A673 (cell line): Measurements from ENCODE around the gene C17orf67. TPM values are rescaled to one million over a fixed set of nuclear protein-coding genes. Genes with fewer than 3 reads are reported as not detected.

Source experiments
- BruUV-seq: library from RNA; stranded (reverse); fragments of 400-500 nt; replicated peaks from 2 replicates; lab custom pipeline; 2021; lab: Mats Ljungman, UMichigan
- CTCF ChIA-PET: fragments of 300-600 bp; sonication (Branson Sonifier 250); formaldehyde crosslinking; loops from one replicate; lab custom pipeline; 2022; ENCODE audit warnings: antibody characterized with exemption; lab: Charles Lee
- POLR2A ChIA-PET: fragments of 300-600 bp; sonication (Branson Sonifier 250); formaldehyde crosslinking; loops from one replicate; lab custom pipeline; 2022; ENCODE audit warnings: antibody characterized with exemption; ENCODE audit not compliant: low non-redundant PET; lab: Charles Lee
- DNase-seq: peaks from one replicate; pipeline ENCODE4 v3.0.0-alpha.2; 2015; ENCODE audit warnings: low spot score
- H3K27ac ChIP-seq: fragments of 200-600 bp; sonication (generic); 2 replicates; pipeline ENCODE4 v1.5.1; 2016; ENCODE audit warnings: mixed run types, low read depth, mild to moderate bottlenecking, mixed read lengths, antibody characterized with exemption, low read length; ENCODE audit not compliant: poor library complexity, severe bottlenecking
- H3K27me3 ChIP-seq: fragments of 200-600 bp; sonication (generic); replicated peaks from 2 replicates; pipeline ENCODE4 v1.6.1; 2017; ENCODE audit warnings: mixed run types, low read depth, mild to moderate bottlenecking, mixed read lengths, antibody characterized with exemption, low read length; ENCODE audit not compliant: insufficient read depth, poor library complexity
- H3K36me3 ChIP-seq: fragments of 200-600 bp; sonication (generic); 2 replicates; pipeline ENCODE4 v1.6.1; 2016; ENCODE audit warnings: mixed run types, mild to moderate bottlenecking, mixed read lengths, antibody characterized with exemption, low read length; ENCODE audit not compliant: insufficient read depth, poor library complexity, severe bottlenecking
- H3K4me1 ChIP-seq: fragments of 200-600 bp; sonication (generic); 2 replicates; pipeline ENCODE4 v1.6.1; 2017; ENCODE audit warnings: mixed run types, mild to moderate bottlenecking, mixed read lengths, antibody characterized with exemption, low read length; ENCODE audit not compliant: insufficient read depth, poor library complexity, severe bottlenecking
- H3K4me3 ChIP-seq: fragments of 200-600 bp; sonication (generic); 2 replicates; pipeline ENCODE4 v1.5.1; 2016; ENCODE audit warnings: low read depth, mixed run types, mild to moderate bottlenecking, mixed read lengths, low read length; ENCODE audit not compliant: poor library complexity, severe bottlenecking
- H3K9me3 ChIP-seq: fragments of 200-600 bp; sonication (generic); 2 replicates; pipeline ENCODE4 v1.6.1; 2016; ENCODE audit warnings: mixed run types, low read depth, mild to moderate bottlenecking, mixed read lengths, antibody characterized with exemption, low read length; ENCODE audit not compliant: poor library complexity, severe bottlenecking
- EZH2 ChIP-seq: fragments of 200-600 bp; sonication (generic); IDR thresholded peaks from 2 replicates; pipeline ENCODE4 v1.6.1; 2017; ENCODE audit warnings: borderline replicate concordance, low read depth, mild to moderate bottlenecking, mixed read lengths, antibody characterized with exemption, low read length; ENCODE audit not compliant: poor library complexity, severe bottlenecking
- intact Hi-C: fragments of 100-400 bp; cut with micrococcal nuclease; formaldehyde crosslinking; loops from one replicate; pipeline ENCODE4 v1.10.0; 2022; ENCODE audit not compliant: unreplicated experiment
- total RNA-seq: library from RNA; stranded (reverse); gene quantifications from 2 replicates; pipeline ENCODE4 v1.2.3, GENCODE V29; 2021
- TF ChIP-seq, protein P1 (sequence below): fragments of 300-800, 200-600 bp; sonication (generic); conservative IDR thresholded peaks from 2 replicates; pipeline ENCODE4 v1.5.1; 2017; ENCODE audit warnings: low read depth, mild to moderate bottlenecking, antibody characterized with exemption, low read length, moderate library complexity, mixed read lengths

C17orf67 gene
- total RNA-seq, 1 experiment from 2014 or later, result 2.7 TPM

DNA sequence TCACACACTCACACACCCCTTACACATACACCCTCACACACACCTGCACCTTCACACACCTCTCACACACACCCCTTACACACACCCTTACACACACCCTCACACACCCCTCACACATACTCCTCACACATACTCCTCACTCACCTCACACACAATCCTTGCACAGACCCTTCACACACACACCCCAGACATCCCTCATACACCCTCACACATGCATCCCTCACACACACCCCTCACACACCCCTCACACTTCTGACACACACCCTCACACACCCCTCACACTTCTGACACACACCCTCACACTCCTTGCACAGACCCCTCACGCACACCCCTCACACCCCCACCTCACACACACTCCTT, 23.9 kb downstream of the C17orf67 start:
- no peak overlapping the region for H3K4me3 ChIP-seq
- ChIA-PET POLR2A (no interaction called here), CTCF (no interaction called here)
- H3K27me3 ChIP-seq, result no peaks in the 10 kb centered on the region
- DNase-seq, result no peak
- TF ChIP-seq EZH2, result no peak
- TF ChIP-seq, protein P1, sequence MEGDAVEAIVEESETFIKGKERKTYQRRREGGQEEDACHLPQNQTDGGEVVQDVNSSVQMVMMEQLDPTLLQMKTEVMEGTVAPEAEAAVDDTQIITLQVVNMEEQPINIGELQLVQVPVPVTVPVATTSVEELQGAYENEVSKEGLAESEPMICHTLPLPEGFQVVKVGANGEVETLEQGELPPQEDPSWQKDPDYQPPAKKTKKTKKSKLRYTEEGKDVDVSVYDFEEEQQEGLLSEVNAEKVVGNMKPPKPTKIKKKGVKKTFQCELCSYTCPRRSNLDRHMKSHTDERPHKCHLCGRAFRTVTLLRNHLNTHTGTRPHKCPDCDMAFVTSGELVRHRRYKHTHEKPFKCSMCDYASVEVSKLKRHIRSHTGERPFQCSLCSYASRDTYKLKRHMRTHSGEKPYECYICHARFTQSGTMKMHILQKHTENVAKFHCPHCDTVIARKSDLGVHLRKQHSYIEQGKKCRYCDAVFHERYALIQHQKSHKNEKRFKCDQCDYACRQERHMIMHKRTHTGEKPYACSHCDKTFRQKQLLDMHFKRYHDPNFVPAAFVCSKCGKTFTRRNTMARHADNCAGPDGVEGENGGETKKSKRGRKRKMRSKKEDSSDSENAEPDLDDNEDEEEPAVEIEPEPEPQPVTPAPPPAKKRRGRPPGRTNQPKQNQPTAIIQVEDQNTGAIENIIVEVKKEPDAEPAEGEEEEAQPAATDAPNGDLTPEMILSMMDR, result no peak
- BruUV-seq, result no TSS peak
- no peak overlapping the region for H3K27ac ChIP-seq
- intact Hi-C loops, result no loop called here
- no peaks in the 10 kb centered on the region for H3K36me3 ChIP-seq
- H3K4me1 ChIP-seq, result no peaks in the 10 kb centered on the region
- no peaks in the 10 kb centered on the region for H3K9me3 ChIP-seq

DNA sequence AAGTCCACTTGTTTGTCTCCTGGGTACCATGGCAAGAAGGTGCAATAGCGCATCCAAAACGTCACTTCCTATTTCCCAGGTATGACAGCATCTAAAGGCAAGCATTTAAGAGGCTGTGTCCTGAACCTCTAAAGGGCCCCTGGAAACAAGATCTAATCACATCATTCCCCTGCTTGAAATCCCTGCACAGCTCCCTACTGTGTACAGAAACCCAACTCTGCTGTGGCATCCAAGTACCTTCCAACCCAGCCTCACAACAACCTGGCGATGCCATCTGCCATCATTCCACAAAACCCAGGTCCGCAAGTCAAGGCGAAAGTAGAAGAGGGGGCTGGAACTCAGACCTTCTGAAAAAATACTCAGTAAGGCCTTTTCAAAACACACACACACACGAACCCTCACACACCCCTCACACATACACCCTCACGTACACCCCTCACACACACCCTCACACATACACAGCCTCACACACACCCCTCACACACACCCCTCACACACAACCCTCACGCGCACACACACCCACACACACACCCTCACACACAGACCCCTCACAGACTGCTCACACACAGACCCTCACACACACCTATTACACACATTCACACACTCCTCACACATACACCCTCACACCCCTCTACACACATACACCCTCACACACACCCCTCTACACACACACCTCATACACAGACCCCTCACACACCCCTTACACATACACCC, 24.5 kb downstream of the C17orf67 start:
- no peak overlapping the region for H3K4me3 ChIP-seq
- CTCF ChIA-PET, result no interaction called here

DNA sequence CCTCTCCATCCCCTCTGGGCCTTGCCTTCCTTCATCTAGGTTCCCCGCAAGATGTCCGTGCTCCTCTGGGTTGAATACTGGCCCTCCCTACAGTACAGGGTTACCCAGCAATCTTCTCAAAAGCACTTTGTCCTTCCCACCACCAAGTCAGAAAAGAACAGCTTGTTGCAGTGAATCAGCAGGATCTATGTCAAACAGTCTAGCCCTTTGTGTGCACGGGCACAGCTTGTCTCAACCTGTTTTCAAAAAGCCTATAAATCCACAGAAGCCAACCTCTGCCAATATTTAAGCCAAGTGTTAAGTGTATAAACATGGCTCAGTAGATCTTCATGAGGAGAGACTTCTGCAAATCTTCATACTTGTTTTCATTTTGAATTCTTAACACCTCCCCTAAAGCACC, 25.2 kb downstream of the C17orf67 start:
- Histone ChIP-seq H3K4me3 (no peak overlapping the region), H3K27ac (no peak overlapping the region), H3K4me1 (no peaks in the 10 kb centered on the region), H3K27me3 (no peaks in the 10 kb centered on the region), H3K9me3 (no peaks in the 10 kb centered on the region), H3K36me3 (no peaks in the 10 kb centered on the region)
- ChIA-PET CTCF (no interaction called here), POLR2A (no interaction called here)
- no TSS peak for BruUV-seq
- no peak for TF ChIP-seq EZH2
- TF ChIP-seq, protein P1, result no peak
- DNase-seq, result no peak
- intact Hi-C loops, result no loop called here

More for the DNA sequence above, 24.5 kb downstream of the C17orf67 start:
- no peak for DNase-seq
- Histone ChIP-seq H3K4me1 (no peaks in the 10 kb centered on the region), H3K9me3 (no peaks in the 10 kb centered on the region), H3K27me3 (no peaks in the 10 kb centered on the region), H3K27ac (no peak overlapping the region), H3K36me3 (no peaks in the 10 kb centered on the region)
- BruUV-seq, result no TSS peak
- intact Hi-C loops, result no loop called here
- POLR2A ChIA-PET, result no interaction called here
- no peak for TF ChIP-seq EZH2
- TF ChIP-seq, protein P1, result no peak
